ACHN (cell line): ENCODE data around the gene PASD1.

Experiments used
- DNase-seq: peaks from one replicate; pipeline ENCODE4 v3.0.0-alpha.2; 2015
- in situ Hi-C: cut with HindIII; loops from 2 replicates; pipeline ENCODE4 v1.10.0; 2017; ENCODE audit warnings: low sequenced_read_pairs, low pct_ligation_motif_present, low pct_unique_long_range_greater_than_20kb

The PASD1 gene

GRCh38 chrX:151723156-151723760, 159.8 kb downstream of the PASD1 start:
- in situ Hi-C loops, result no loop called here

GRCh38 chrX:151724563-151725337, 161.3 kb downstream of the PASD1 start:
- DNase-seq, result no peak
- in situ Hi-C loops, result no loop called here

More at GRCh38 chrX:151723156-151723760, 159.8 kb downstream of the PASD1 start:
- DNase-seq, result no peak

- in situ Hi-C loops, result no loop called here
- no peak for DNase-seq
Observed at GRCh38 chrX:151725338-151725614, 161.8 kb downstream of the PASD1 start.
